Measurements from ENCODE around the gene ITFG2.
A peak's percentile ranks its signal among the peaks of the same experiment; 100 is the strongest.

ITFG2 gene

GRCh38 chr12:2795291-2796186, 16.9 kb upstream of the ITFG2 start:
- DNase-seq: peak; percentile 58

- DNase-seq: no peak
Measured at GRCh38 chr12:2796187-2796666, 16.2 kb upstream of the ITFG2 start.

GRCh38 chr12:2797721-2798418, 14.6 kb upstream of the ITFG2 start:
- no peak for DNase-seq

GRCh38 chr12:2800046-2800570, 12.4 kb upstream of the ITFG2 start:
- no peak for DNase-seq

GRCh38 chr12:2801044-2801783, 11.3 kb upstream of the ITFG2 start:
- no peak for DNase-seq

GRCh38 chr12:2803635-2804392, 8.7 kb upstream of the ITFG2 start:
- DNase-seq: no peak

- no peak for DNase-seq
Measured at GRCh38 chr12:2804393-2805142, 7.9 kb upstream of the ITFG2 start.

GRCh38 chr12:2805143-2805520, 7.3 kb upstream of the ITFG2 start:
- no peak for DNase-seq

- DNase-seq: no peak
Measured at GRCh38 chr12:2806700-2807099, 5.8 kb upstream of the ITFG2 start.

GRCh38 chr12:2811801-2812200, 667 bp upstream of the ITFG2 start:
- DNase-seq: no peak

- peak; percentile 75 for DNase-seq
Measured at GRCh38 chr12:2813214-2814185, 1.0 kb downstream of the ITFG2 start.

GRCh38 chr12:2819810-2820209, 7.3 kb downstream of the ITFG2 start:
- no peak for DNase-seq

- no peak for DNase-seq
Measured at GRCh38 chr12:2820432-2820831, 8.0 kb downstream of the ITFG2 start.

- DNase-seq: no peak
Measured at GRCh38 chr12:2823483-2823882, 11.0 kb downstream of the ITFG2 start.

GRCh38 chr12:2824541-2824940, 12.1 kb downstream of the ITFG2 start:
- no peak for DNase-seq

GRCh38 chr12:2825132-2825531, 12.7 kb downstream of the ITFG2 start:
- no peak for DNase-seq

GRCh38 chr12:2826036-2826435, 13.6 kb downstream of the ITFG2 start:
- no peak for DNase-seq

GRCh38 chr12:2826721-2827515, 14.4 kb downstream of the ITFG2 start:
- no peak for DNase-seq

- no peak for DNase-seq
Measured at GRCh38 chr12:2829275-2829674, 16.8 kb downstream of the ITFG2 start.
